Mesendoderm (in vitro differentiated cells): ENCODE data around the gene PRKCA.
"Not testable (repeated sequence)": the region's sequence is repeated elsewhere in the genome, so short reads cannot be mapped to it uniquely, and the experiment has no call there.

Experiments
- DNase-seq: peaks from one replicate; pipeline ENCODE4 v3.0.0; 2013
- H2AK5ac ChIP-seq: 2 replicates; pipeline ENCODE4 v1.6.1; 2013; ENCODE audit warnings: low read length, inconsistent platforms
- H2BK120ac ChIP-seq: 2 replicates; pipeline ENCODE4 v1.6.1; 2013; ENCODE audit warnings: low read depth, mild to moderate bottlenecking, low read length, moderate library complexity, mixed read lengths
- H2BK15ac ChIP-seq: replicated peaks from 2 replicates; pipeline ENCODE4 v1.6.1; 2013; ENCODE audit warnings: low read depth, mild to moderate bottlenecking, moderate library complexity
- H2BK5ac ChIP-seq: 2 replicates; pipeline ENCODE4 v1.6.1; 2013; ENCODE audit warnings: low read length, inconsistent platforms
- H3K18ac ChIP-seq: 2 replicates; pipeline ENCODE4 v1.6.1; 2013; ENCODE audit warnings: mild to moderate bottlenecking, low read length, mixed read lengths
- H3K23ac ChIP-seq: one replicate; pipeline ENCODE4 v1.6.1; 2013; ENCODE audit warnings: low read length
- H3K27ac ChIP-seq: 2 replicates; pipeline ENCODE4 v1.5.1; 2013; ENCODE audit warnings: low read depth, mild to moderate bottlenecking, inconsistent platforms, low read length, moderate library complexity
- H3K27me3 ChIP-seq: 2 replicates; pipeline ENCODE4 v1.6.1; 2013; ENCODE audit warnings: low read length, control low read depth, mild to moderate bottlenecking, inconsistent platforms; ENCODE audit not compliant: insufficient read depth, poor library complexity
- H3K36me3 ChIP-seq: 2 replicates; pipeline ENCODE4 v1.6.1; 2013; ENCODE audit warnings: low read length, inconsistent platforms; ENCODE audit not compliant: control insufficient read depth, insufficient read depth
- H3K4ac ChIP-seq: one replicate; pipeline ENCODE4 v1.6.1; 2013; ENCODE audit warnings: low read depth, mild to moderate bottlenecking, low read length, moderate library complexity
- H3K4me1 ChIP-seq: 2 replicates; pipeline ENCODE4 v1.6.1; 2013; ENCODE audit warnings: low read depth, low read length, inconsistent platforms; ENCODE audit not compliant: control insufficient read depth
- H3K4me2 ChIP-seq: 2 replicates; pipeline ENCODE4 v1.6.1; 2013; ENCODE audit warnings: low read length
- H3K4me3 ChIP-seq: 2 replicates; pipeline ENCODE4 v1.5.1; 2013; ENCODE audit warnings: mild to moderate bottlenecking, low read length
- H3K56ac ChIP-seq: one replicate; pipeline ENCODE4 v1.6.1; 2013; ENCODE audit warnings: low read length
- H3K79me1 ChIP-seq: 2 replicates; pipeline ENCODE4 v1.6.1; 2013; ENCODE audit warnings: low read length, inconsistent platforms
- H3K79me2 ChIP-seq: 2 replicates; pipeline ENCODE4 v1.6.1; 2013; ENCODE audit warnings: mild to moderate bottlenecking, low read length; ENCODE audit not compliant: control insufficient read depth, insufficient read depth
- H3K9ac ChIP-seq: 2 replicates; pipeline ENCODE4 v1.6.1; 2013; ENCODE audit warnings: low read length, inconsistent platforms
- H4K5ac ChIP-seq: one replicate; pipeline ENCODE4 v1.6.1; 2013; ENCODE audit warnings: low read length
- H4K8ac ChIP-seq: one replicate; pipeline ENCODE4 v1.6.1; 2013; ENCODE audit warnings: low read depth, mild to moderate bottlenecking, control low read depth, low read length, moderate library complexity
- WGBS: extraction: QIAGEN DNeasy Blood & Tissue Kit; methylation state at CpG from one replicate; pipeline ENCODE4 v1.1.7; 2013; ENCODE audit warnings: low lambda C conversion rate, missing lambda C conversion rate; ENCODE audit not compliant: insufficient coverage; ENCODE audit errors: extremely low coverage; 5-methylcytosine and 5-hydroxymethylcytosine counted together

Gene PRKCA

GRCh38 chr17:66339561-66339960 is 37.1 kb downstream of the PRKCA start:
- no CpG with 5 or more reads among the region's 1 CpG for WGBS

GRCh38 chr17:66340720-66341119 is 38.3 kb downstream of the PRKCA start:
- Histone ChIP-seq H3K9ac (no peak overlapping the region), H3K56ac (no peak overlapping the region), H3K4me2 (no peak overlapping the region), H2BK15ac (no peak overlapping the region), H3K79me1 (no peaks in the 10 kb centered on the region), H2BK120ac (no peak overlapping the region), H3K27me3 (no peaks in the 10 kb centered on the region), H3K4me3 (no peak overlapping the region), H2BK5ac (no peak overlapping the region), H3K27ac (no peak overlapping the region), H4K5ac (no peak overlapping the region), H2AK5ac (no peak overlapping the region), H3K4me1 (no peaks in the 10 kb centered on the region), H4K8ac (no peak overlapping the region), H3K79me2 (no peaks in the 10 kb centered on the region), H3K18ac (no peak overlapping the region), H3K36me3 (no peaks in the 10 kb centered on the region), H3K4ac (no peak overlapping the region), H3K23ac (no peak overlapping the region)
- DNase-seq, result no peak
- no CpG with 5 or more reads among the region's 2 CpGs for WGBS

More at GRCh38 chr17:66339561-66339960, 37.1 kb downstream of the PRKCA start:
- Histone ChIP-seq H3K56ac (no peak overlapping the region), H3K79me1 (no peaks in the 10 kb centered on the region), H3K36me3 (no peaks in the 10 kb centered on the region), H4K5ac (no peak overlapping the region), H3K4me1 (no peaks in the 10 kb centered on the region), H2BK120ac (no peak overlapping the region), H3K79me2 (no peaks in the 10 kb centered on the region), H2BK5ac (no peak overlapping the region), H4K8ac (no peak overlapping the region), H3K27me3 (no peaks in the 10 kb centered on the region), H3K27ac (no peak overlapping the region), H3K23ac (no peak overlapping the region), H3K4me3 (no peak overlapping the region), H2AK5ac (no peak overlapping the region), H3K4me2 (no peak overlapping the region), H3K9ac (no peak overlapping the region), H3K18ac (no peak overlapping the region), H2BK15ac (no peak overlapping the region), H3K4ac (no peak overlapping the region)
- DNase-seq, result no peak

- Histone ChIP-seq H3K27me3 (no peaks in the 10 kb centered on the region), H2BK15ac (no peak overlapping the region), H3K27ac (no peak overlapping the region), H3K56ac (no peak overlapping the region), H3K4me1 (no peaks in the 10 kb centered on the region), H3K4ac (no peak overlapping the region), H2BK5ac (no peak overlapping the region), H4K5ac (no peak overlapping the region), H3K79me1 (no peaks in the 10 kb centered on the region), H3K23ac (no peak overlapping the region), H2BK120ac (no peak overlapping the region), H3K79me2 (no peaks in the 10 kb centered on the region), H3K18ac (no peak overlapping the region), H2AK5ac (no peak overlapping the region), H3K36me3 (no peaks in the 10 kb centered on the region), H4K8ac (no peak overlapping the region), H3K4me3 (no peak overlapping the region), H3K4me2 (no peak overlapping the region), H3K9ac (no peak overlapping the region)
- no peak for DNase-seq
- WGBS, result no CpG with 5 or more reads among the region's 4 CpGs
Measured at GRCh38 chr17:66341462-66341861, 39.0 kb downstream of the PRKCA start.

GRCh38 chr17:66342263-66342662 is 39.9 kb downstream of the PRKCA start:
- not testable (repeated sequence) for H3K4ac ChIP-seq, H3K79me1 ChIP-seq, H3K27me3 ChIP-seq, H2AK5ac ChIP-seq, H3K4me1 ChIP-seq, H3K4me2 ChIP-seq, H2BK15ac ChIP-seq, H4K5ac ChIP-seq, H3K18ac ChIP-seq, H3K23ac ChIP-seq, H3K27ac ChIP-seq, H3K56ac ChIP-seq, DNase-seq, H3K4me3 ChIP-seq, H2BK120ac ChIP-seq, H4K8ac ChIP-seq, H3K79me2 ChIP-seq, H3K36me3 ChIP-seq, H3K9ac ChIP-seq, H2BK5ac ChIP-seq
- WGBS, result no CpG with 5 or more reads among the region's 4 CpGs

- no peak overlapping the region for H3K56ac ChIP-seq
- H2BK5ac ChIP-seq, result no peak overlapping the region
- H3K4me2 ChIP-seq, result no peak overlapping the region
- WGBS, result no CpG with 5 or more reads among the region's 3 CpGs
- H3K4ac ChIP-seq, result no peak overlapping the region
- no peak overlapping the region for H4K8ac ChIP-seq
- no peak overlapping the region for H2AK5ac ChIP-seq
- no peak overlapping the region for H3K27ac ChIP-seq
- H2BK120ac ChIP-seq, result no peak overlapping the region
- no peak overlapping the region for H3K23ac ChIP-seq
- no peak overlapping the region for H3K18ac ChIP-seq
- H3K36me3 ChIP-seq, result no peaks in the 10 kb centered on the region
- no peak overlapping the region for H3K9ac ChIP-seq
- H3K4me3 ChIP-seq, result no peak overlapping the region
- no peak for DNase-seq
- no peaks in the 10 kb centered on the region for H3K79me2 ChIP-seq
- no peaks in the 10 kb centered on the region for H3K27me3 ChIP-seq
- H3K79me1 ChIP-seq, result no peaks in the 10 kb centered on the region
- H3K4me1 ChIP-seq, result no peaks in the 10 kb centered on the region
- H4K5ac ChIP-seq, result no peak overlapping the region
- no peak overlapping the region for H2BK15ac ChIP-seq
Measured at GRCh38 chr17:66343531-66344078, 41.2 kb downstream of the PRKCA start.

- no peak overlapping the region for H3K4ac ChIP-seq
- no peak overlapping the region for H3K18ac ChIP-seq
- H3K4me3 ChIP-seq, result no peak overlapping the region
- H2BK120ac ChIP-seq, result no peak overlapping the region
- H3K56ac ChIP-seq, result no peak overlapping the region
- no peak overlapping the region for H3K4me2 ChIP-seq
- H2BK15ac ChIP-seq, result no peak overlapping the region
- no peak overlapping the region for H3K27ac ChIP-seq
- no peaks in the 10 kb centered on the region for H3K36me3 ChIP-seq
- H3K9ac ChIP-seq, result no peak overlapping the region
- H2BK5ac ChIP-seq, result no peak overlapping the region
- no peak overlapping the region for H2AK5ac ChIP-seq
- H3K4me1 ChIP-seq, result no peaks in the 10 kb centered on the region
- WGBS, result no CpG with 5 or more reads among the region's 4 CpGs
- no peak overlapping the region for H4K8ac ChIP-seq
- DNase-seq, result no peak
- H3K23ac ChIP-seq, result no peak overlapping the region
- H3K79me2 ChIP-seq, result no peaks in the 10 kb centered on the region
- H3K79me1 ChIP-seq, result no peaks in the 10 kb centered on the region
- no peak overlapping the region for H4K5ac ChIP-seq
- no peaks in the 10 kb centered on the region for H3K27me3 ChIP-seq
Measured at GRCh38 chr17:66344473-66344872, 42.1 kb downstream of the PRKCA start.
